ENCODE results near the gene TANGO6.
"Not testable (repeated sequence)": the region's sequence is repeated elsewhere in the genome, so short reads cannot be mapped to it uniquely, and the experiment has no call there.

Gene TANGO6

DNA sequence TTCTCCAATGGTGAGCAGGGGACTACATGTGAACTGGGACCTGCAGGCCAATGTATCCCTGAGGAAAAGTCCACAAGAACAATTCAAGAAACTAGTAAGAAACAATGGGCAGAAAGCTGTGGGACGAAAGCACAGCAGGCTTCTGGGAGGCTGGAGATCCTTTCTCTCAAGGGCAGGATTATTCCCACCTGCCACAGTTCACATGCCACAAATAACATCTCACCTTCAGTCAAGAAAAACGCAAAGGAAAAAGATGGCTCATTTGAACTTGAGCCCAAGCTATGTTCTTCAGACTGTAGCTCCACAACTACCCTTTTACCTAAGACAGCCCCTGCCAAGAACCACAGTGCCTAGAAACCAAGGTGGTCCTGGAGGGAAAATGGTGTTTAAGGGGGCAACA lies 275.1 kb downstream of the TANGO6 start:
- no peak for DNase-seq (ENCODE audit: low read depth in 2 of 2)

DNA sequence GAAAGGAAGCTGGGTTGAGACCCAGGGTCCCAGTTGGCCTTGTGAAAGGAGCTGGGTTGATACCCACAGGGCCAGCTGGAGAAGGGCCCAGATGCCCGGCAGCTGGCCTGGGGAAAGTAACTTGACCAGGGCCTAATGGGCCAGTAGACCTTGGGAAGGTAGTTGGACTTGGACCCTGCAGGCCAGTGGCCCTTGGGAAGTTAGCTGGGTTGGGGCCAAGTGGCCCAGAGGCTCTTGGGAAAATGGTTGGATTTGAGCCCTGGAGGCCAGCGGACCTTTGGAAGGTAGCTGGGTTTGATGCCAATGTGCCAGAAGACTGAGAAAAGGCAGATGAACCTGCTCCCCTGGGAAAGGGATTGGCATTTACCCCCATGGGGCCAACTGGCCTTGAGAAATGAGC lies 275.7 kb downstream of the TANGO6 start:
- no peak for DNase-seq (ENCODE audit: low read depth in 2 of 2)

DNA sequence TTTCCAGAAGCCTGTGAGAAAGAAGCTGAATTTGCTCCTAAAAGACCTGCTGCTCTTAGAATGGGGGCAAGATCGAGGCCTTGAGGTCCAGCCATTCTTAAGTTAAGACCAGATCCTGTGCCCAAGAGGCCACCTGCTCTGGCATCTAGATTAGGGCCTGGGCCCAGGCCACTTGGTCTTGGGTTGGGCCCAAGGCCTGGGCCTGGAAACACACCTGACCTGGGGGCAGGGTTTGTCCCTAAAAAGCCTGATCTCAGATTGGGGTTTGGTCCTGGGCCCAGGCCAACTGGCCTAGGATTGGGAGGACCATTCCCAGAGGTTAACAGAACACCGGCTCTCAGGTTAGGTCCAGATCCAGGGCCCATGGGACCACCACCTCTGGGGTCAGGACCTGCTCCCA lies 276.2 kb downstream of the TANGO6 start:
- no peak for DNase-seq (ENCODE audit: low read depth in 2 of 2)

DNA sequence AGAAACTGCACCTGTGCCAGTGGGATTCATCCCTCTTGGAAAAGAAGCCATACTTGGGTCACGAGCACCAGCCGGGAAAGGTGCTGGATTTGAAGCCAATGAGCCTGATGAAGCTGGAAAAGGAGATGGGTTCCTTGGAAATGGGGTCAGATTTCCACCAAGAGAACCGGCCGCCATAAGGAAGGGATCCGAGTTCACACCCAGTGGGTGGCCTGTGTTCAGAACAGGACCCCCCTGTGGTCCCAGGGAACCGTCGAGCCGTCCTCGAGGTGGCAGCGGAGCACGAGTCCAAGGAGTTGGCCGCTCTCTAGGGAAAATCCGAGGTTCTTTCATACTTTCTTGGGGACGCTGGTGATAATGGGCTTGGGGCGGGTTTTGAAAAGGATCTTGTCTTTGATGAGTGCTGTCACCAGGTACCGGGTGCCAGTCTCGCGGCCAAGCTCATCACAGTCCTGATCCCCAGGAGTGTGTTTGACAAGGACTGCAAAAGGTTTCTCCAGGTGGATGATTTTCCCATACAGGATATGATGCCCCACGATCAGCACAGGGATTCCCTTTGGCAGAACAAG lies 276.8 kb downstream of the TANGO6 start:
- DNase-seq (ENCODE audit: low read depth in 2 of 2), result no peak

DNA sequence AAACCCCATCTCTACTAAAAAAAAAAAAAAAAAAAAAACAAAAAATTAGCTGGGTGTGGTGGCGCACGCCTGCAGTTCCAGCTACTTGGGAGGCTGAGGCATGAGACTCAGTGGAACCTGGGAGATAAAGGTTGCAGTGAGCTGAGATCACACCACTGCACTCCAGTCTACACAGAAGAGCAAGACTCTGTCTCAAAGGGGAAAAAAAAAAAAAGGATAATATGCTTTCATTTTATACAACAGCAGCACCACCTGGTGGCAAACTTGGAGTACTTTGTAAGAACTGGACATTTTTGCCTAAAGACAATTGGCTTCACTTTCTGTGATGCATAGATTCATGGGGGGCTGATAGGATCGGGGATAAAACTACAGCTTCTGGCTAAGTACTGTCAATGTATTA lies 280.6 kb downstream of the TANGO6 start:
- DNase-seq (ENCODE audit: low read depth in 2 of 2), result peak; percentile 24 to 44

DNA sequence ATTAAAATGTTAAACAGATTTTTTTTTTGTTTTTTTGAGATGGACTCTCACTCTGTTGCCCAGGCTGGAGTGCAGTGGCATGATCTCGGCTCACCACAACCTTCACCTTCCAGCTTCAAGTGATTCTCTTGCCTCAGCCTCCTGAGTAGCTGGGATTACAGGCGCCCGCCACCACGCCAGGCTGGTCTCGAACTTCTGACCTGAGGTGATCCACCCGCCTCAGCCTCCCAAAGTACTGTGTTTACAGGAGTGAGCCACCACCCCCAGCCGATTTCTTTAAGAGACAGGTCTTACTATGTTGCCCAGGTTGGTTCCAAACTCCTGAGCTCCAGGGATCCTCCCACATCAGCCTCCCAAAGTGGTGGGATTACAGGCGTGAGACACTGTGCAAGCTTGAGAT lies 281.1 kb downstream of the TANGO6 start:
- not testable (repeated sequence) for DNase-seq (ENCODE audit: low read depth in 2 of 2)

DNA sequence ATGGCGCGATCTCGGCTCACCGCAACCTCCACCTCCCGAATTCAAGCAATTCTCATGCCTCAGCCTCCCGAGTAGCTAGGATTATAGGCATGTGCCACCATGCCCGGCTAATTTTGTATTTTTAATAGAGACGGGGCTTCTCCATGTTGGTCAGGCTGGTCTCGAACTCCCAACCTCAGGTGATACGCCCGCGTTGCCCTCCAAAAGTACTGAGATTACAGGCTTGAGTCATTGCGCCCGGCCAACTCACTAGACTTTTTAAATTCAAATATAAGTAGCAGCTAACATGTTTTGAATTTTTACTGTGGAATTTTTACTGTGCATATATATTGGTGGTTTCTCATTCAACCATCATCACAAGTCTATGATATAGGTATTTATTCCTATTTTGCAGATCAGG lies 281.6 kb downstream of the TANGO6 start:
- not testable (repeated sequence) for DNase-seq (ENCODE audit: low read depth in 2 of 2)

DNA sequence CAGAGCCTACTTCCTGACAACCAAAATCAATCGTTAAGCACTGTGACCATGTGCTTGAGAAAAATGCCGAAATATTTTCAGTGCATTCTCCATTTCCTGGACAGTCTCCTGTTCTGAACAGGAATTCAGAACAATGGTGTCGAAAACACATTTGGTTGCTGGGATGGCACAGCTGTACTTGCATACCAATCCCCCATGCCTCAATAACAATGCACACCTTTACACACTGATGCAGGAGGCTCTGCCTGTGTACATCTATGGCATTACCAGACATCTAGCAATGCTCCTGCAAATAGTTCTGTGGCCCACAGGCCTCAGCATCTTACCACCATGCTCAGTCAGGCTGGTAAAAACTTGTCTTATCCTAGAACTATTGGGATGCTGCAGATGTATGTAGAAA lies 282.9 kb downstream of the TANGO6 start:
- no peak for DNase-seq (ENCODE audit: low read depth in 2 of 2)

DNA sequence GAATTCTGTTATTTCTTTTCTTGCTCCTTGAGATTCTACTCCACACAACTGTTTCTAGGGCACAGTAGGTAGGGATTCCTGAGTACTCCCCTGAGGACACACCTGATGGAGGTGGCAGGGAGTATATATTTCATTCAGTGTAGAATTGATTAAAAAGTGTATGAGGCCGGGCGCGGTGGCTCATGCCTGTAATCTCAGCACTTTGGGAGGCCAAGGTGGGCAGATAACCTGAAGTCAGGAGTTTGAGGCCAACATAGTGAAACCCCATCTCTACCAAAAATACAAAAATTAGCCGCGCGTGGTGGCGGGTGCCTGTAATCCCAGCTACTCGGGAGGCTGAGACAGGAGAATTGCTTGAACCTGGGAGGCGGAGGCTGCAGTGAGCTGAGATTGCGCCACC lies 283.5 kb downstream of the TANGO6 start:
- not testable (repeated sequence) for DNase-seq (ENCODE audit: low read depth in 2 of 2)

DNA sequence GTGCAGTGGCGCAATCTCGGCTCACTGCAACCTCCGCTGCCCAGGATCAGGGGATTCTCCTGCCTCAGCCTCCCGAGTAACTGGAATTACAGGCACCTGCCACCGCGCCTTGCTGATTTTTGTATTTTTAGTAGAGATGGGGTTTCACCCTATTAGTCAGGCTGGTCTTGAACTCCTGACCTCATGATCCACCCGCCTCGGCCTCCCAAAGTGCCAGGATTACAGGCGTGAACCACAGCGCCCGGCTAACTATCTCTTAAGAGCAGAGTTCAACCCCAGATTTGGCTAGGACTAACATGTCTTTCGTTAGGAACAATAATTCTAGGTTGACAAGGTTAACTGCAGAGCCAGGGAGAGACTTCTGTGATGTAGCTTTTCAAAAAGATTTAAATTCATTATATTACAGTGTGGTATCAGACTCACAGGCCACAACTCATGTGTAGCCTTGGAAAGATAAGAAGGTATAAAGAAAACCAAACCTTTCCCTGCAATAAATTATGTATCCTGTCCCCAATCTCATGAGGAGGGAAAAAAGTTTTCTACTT lies 284.7 kb downstream of the TANGO6 start:
- no peak for DNase-seq (ENCODE audit: low read depth in 2 of 2)

DNA sequence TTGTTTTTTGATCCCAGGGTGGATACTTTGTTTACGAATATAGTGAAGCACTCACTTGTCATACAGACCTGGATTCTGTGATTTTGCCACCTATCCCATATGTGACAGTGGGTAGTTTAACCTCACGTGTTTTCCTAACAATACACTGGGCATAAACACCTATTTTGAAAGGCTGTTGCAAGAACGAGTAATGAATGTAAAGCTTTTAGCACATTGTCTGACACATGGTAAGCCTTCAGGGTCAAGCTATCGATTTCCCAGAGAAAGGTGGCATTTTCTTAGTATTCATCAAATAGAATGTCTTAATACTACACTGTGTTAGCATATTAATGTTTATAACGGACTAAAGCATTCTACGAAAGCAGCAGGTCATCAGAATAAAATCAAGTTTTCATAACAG lies 287.1 kb downstream of the TANGO6 start:
- DNase-seq (ENCODE audit: low read depth in 2 of 2), result no peak

DNA sequence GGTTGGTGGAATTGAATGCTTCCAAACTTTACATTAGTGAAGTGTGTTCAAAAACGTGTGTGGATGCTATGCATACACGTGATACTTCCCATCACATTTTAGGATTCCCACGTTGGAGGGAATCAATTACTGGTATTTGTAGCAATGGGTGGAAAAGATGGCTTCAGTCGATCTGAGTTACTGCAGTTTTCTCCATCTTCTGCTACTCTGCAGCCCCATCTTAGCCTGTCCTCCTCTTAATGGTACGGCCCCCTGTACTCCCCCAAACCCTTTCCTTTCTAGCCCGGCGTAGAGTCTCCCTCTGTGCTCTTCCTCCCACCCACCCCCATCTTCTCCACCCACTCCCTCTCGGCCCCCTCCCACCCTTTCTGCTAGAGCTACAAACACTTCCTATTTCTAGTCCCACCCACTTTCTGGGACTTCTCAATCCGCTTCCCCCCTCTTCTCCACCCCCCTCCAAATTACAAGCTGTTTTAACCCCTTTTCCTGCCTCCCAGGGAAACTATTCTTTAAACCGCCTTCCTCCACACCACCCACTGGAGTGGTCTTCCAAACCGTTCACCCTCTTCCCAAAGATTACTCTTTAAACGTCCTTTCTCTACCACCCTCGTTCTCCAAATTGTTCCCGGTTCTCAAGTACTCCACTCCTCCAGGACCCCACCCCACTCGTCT lies 288.0 kb downstream of the TANGO6 start:
- DNase-seq (ENCODE audit: low read depth in 2 of 2), result no peak

DNA sequence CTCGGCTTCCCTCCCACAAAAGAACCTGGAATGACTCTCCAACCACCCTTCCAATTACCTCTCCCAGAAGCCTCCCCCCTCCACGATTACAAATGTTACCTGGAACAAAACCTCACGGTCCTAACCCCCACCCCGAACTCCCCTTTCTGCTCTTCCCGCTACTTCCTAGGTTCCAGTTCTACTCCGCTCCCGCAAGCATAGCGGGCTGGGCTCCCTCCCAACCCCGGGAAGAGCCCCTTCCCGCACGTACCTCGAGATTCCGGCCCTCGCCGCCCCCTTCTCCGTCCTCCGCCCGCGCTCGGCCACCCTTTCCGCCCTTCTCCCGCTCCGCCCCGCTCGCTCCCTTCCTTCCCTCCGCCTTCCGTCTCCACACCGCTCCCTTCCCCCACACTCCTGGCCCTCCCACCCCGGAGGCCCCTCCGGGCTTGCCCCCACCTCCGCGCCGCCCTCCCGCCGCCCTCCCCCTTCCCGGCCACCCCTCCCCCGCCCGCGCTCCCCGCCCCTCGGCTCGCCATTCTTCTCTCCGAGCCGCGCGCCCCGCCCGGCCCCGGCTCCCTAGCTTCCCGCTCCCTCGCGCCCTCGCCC lies 288.6 kb downstream of the TANGO6 start:
- peak; percentile 60 to 71 for DNase-seq (ENCODE audit: low read depth in 2 of 2)

DNA sequence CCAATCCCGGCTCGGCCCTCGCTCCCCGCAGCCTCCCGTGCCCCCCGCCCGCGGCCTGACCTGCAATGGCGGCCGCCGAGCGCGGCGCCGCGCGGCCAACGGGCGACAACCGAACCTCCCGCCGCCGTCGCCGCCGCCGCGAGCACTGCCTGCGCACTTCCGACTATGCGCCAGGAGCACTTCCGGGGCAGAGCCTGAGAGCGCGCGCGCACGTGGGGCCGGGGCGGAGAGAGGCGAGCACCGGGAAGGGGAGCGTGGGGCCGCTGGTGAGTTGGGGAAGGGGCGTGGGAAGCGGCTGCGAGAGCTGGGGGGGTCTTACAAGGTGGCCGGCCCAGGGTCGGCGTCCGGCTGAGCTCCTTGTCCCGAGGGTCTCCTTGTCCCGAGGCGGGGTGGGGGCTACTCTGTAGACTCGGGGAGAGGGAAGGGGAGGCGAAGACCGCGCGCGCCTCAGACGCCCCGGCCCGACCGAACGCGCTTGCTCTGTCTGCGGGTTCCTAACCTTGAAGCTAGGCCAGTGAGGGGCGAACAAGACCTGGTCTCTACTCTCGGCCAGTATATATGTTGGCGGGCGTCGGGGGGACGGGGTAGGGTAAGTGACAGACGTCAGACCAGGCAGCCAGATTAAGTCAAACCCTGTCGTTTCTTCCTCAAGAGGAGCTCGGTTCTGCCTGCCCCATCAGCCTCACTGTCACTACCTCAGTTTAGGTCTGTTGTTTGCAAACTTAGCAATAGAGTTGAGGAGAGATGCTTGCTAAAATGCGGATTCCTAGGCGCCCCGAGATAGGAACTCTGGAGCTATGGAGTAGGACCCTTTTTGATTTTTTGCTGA lies 289.3 kb downstream of the TANGO6 start, which contains the start of the genes CHTF8 and UTP4:
TSS of gene CHTF8 (minus strand) at position 165 of the 829 bp plus-strand sequence. CDS start 11,130 bp downstream, outside the sequence.
TSS of gene UTP4 (plus strand) at position 226 of the 829 bp plus-strand sequence. CDS start 811 bp downstream, outside the sequence.
- peak; percentile 68 to 74 for DNase-seq (ENCODE audit: low read depth in 2 of 2)

DNA sequence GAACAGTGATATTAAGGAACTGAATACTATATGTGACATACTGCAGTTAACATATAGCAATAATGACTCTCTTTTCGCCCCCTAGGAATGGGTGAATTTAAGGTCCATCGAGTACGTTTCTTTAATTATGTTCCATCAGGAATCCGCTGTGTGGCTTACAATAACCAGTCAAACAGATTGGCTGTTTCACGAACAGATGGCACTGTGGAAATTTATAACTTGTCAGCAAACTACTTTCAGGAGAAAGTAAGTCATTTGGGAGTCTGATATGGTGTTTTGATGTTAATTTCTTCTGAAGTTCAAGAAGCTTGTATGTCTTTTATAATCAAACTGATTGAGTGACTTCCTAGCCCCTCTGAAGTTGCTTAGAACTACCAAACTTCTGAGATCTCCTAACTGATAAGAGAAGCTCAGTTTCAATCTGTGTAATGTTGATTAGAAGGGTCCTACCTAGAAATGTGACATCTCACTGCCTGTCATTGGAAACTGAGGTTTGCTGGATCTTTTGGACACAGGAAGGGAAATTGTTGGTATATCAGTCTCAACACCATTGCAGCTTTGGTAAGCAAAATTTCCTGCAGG lies 290.1 kb downstream of the TANGO6 start:
- no peak for DNase-seq (ENCODE audit: low read depth in 2 of 2)

Data from activated CD8-positive, alpha-beta memory T cell treated with anti-CD3 and anti-CD28 coated beads for 4 hours (primary cell).